Adrenal gland (tissue), 5 donors: ENCODE data around the gene SLC34A3.

Source experiments
- CTCF ChIP-seq, 6 experiments: fragments of 450-650 bp in 4 of 6; fragments of 200-600 bp in 2 of 6; sonication (generic) in 1 of 6; IDR thresholded peaks; 1 replicate in 5 of 6; 2 replicates in 1 of 6; pipeline versions ENCODE4 v1.5.1 to v1.8.0; 2016 to 2021; ENCODE audit warnings: antibody characterized with exemption in 6 of 6, mild to moderate bottlenecking in 2 of 6, moderate library complexity in 1 of 6
- POLR2A ChIP-seq, 2 donors: fragments of 450-650 bp; IDR thresholded peaks; one replicate each; pipeline ENCODE4 v1.6.1; 2017; ENCODE audit warnings: antibody characterized with exemption in 2 of 2, mild to moderate bottlenecking in 2 of 2, moderate library complexity in 1 of 2
- donor health status: DM: no; HTN: no; CAD: no.

- TF ChIP-seq POLR2A (IDR thresholded peaks at IDR 0.05) (no peak), CTCF (IDR thresholded peaks at IDR 0.05) (peak; percentile 97 to 100 (median 98))
These were observed 5.7 kb downstream of the SLC34A3 start for GRCh38 chr9:137236238-137236935.
